Measurements from ENCODE around the gene FAM222B.
"Not testable (repeated sequence)": the region's sequence is repeated elsewhere in the genome, so short reads cannot be mapped to it uniquely, and the experiment has no call there.

The FAM222B gene

DNA sequence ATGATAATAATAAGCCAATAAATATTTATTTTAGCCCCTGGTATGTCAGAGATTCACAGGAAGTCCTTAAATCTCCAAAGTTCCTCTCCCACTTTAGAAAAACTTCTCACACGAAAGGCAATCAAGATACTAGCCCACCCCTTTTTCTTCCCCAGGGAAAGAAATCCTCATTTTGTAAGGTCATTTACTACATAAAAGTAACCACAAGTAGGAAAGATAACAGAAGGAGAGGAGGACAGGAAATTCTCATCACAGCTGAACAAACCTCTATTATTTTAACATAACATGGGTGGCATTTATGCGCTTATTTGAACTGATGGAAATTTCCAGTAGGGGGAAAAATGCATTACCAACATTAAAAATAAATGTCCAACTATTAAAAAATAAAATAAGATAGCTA is 3.4 kb downstream of the FAM222B start:
- no peak for DNase-seq

DNA sequence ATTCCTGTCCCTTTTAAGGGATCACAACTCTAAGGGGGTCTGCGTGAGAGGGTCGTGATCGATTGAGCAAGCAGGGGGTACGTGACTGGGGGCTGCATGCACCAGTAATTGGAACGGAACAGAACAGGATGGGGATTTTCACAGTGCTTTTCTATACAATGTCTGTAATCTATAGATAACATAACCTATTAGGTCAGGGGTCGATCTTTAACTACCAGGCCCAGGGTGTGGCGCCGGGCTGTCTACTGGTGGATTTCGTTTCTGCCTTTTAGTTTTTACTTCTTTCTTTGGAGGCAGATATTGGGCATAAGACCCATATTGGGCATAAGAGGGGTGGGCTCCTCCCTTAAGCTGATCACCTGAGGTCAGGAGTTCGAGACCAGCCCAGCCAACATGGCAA is 6.0 kb downstream of the FAM222B start:
- DNase-seq, result not testable (repeated sequence)

DNA sequence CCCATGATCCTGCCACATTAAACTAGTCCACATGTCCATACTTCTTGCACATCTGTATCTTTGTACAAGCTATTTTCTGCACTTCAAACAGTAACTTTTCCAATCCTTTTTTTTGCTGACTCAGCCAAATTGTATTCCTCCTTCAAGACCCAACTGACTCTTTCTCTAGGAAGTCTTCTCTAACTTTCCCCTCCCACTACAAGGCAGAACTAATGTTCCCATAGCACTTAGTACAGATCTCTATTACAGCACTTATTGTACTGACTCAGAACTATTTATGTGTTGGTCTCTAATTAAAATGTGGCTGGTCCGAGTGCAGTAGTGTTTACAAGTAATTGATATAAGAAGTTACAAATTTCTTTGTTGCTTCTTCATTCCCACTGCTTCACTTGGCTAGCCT is 8.2 kb downstream of the FAM222B start:
- DNase-seq, result no peak

DNA sequence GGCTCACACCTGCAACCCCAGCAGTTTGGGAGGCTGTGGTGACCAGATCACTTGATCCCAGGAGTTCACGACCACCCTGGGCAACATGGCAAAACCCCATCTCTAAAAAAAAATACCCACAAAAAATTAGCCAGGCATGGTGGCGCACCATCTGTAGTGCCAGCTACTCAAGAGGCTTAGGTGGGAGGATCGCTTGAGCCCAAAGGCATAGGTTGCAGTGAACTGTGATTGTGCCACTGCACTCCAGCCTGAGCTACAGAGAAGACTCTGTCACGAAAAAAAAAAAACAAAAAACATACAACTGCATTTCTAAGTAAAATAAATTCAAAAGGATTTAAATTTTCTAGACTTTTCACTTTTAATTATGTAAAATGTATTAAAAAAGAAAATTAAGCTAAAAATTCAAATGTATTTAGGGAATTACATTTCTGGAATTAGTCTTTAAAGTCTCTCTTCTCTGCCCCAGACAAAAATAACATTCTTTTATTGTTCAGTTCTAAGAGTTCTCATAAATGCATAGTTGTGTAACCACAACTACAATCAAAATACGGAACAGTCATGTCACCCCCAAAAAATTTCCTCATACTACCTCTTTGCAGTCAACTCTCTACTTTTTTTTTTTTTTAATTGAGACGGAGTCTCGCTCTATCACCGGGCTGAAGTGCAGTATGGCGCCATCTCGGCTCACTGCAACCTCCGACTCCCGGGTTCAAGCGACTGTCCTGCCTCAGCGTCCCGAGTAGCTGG is 14.1 kb downstream of the FAM222B start:
- no peak for DNase-seq

DNA sequence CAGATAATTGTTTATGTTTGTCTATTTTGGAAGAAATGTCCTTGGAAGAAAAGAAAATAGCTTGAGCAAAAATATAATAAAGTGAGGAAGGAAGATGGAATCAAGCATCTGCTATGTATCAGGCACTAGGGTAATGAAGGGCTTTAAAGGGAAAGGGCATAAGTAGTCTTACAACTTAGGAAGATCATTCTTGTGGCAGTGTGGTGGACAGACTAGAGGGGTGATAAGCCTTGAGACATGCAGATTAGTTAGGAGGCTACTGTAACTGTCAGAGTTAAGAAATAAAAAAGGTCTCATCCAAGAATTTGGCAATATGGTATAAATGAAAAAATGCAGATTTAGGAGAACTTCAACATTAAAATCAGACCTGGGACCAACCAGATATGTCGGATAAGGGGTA is 14.9 kb downstream of the FAM222B start:
- DNase-seq, result no peak

DNA sequence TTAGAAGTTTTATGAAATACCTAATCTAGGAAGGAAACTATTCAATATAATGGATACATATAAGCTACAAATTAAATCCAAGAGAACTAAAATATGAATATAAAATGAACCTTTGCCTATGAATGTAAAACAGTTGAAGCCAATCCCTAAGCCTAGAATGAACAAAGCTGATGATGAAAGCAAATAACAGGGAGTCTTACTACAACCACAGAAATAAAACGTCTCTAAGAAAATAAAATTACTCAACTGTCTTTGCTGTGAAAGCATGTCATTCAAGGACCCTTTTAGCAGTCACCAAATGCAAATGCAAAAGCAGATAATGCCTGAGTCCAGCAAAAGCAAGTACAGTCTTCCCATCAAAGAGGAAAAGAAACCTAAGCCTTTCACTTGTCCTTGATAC is 23.0 kb downstream of the FAM222B start:
- DNase-seq, result no peak

DNA sequence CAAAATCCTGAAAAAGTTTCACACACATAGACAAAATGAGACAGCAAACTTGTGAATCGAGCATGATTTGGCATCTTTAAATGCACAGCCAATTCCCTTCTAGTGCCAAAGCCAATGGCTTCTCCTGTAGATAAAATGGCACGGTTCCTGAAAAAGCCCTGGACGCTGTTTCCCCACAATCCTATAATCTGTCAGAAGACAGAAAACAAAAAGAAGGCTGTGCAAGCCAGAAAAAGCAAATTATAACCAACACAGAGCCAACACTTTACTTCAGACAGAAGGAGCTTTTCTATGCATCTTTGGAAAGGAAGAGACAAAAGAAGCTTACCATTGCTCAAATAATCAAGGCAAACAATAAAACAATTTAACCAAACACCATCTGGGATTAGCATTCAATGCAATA is 23.8 kb downstream of the FAM222B start:
- no peak for DNase-seq

DNA sequence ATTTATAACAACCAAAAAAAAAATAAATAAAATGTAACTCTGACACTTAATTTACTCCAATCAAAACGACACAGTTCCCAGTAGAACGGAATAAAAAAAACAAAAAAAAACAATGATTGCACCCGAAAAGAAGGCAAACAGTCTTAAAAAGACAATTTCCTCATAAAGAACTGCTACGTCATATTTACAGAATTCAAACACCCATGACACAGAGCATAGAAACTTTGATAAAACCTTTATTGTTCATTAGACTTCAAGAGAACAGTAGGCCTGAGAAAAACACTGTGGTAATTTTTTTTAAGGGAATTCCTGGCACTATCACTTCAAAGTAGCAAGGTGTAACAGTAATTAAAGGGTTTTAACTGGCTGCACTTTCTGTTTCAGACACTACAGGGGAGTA is 26.1 kb downstream of the FAM222B start:
- DNase-seq, result no peak

DNA sequence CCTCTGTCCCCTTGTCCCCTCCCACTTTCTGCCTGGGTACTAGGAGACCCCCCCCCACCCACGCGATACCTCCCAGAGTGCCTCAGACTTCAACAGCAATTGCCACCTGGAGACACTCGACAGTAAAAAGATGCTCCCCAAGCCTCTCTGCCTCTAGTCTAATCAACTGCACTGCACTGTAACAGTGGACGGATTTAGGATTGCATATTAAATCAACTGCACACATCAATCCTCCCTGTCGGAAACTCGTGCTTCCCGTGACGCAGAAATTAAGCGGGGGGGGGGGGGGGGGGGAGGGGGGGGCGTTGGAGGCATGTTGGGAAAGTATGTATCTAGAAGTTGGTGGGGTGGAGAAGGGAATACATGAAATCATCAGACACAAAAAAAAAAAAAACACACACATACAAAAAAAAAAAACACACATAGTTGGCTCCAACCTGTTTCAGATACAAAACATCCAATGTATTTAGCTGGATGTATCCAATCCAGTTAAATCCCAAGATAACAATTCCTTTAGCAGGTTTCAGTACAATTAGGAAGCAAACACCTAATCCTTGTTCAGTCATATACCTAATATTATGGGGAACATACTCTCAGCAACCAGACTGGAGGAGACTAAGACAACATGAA is 29.7 kb downstream of the FAM222B start:
- peak; percentile 70 for DNase-seq

DNA sequence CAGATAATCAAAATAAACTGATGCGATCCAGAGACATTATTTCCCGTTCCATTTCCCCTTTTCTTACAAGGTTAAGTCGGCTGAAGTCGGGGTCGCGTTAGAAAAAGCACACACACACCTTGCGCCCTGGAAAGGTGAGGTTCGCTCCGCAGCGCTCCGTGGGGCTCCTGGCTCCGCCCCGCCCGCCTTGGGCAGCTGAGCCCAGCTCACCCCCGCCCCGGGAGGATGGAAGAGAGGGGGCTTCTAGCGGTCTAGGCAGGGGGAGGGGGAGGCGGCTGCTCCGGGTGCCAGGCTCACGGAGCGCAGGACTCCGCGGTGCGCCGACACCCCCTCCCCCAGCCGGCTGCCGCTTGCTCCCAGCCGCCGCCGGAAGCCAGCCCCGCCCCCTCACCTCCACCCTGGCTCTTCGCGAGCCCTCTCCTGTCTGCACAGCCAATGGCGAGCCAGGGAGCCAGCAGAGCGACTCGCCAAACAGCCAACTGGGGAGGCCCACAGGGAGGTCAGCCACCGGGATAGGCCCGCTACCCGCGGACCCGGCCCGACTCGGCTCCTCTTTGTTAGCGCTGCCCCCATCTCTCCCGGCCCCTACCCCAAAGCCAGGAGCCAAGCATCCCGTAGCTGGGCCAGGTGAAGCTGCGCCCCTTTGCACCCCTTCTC is 30.4 kb downstream of the FAM222B start:
- peak; percentile 96 for DNase-seq

DNA sequence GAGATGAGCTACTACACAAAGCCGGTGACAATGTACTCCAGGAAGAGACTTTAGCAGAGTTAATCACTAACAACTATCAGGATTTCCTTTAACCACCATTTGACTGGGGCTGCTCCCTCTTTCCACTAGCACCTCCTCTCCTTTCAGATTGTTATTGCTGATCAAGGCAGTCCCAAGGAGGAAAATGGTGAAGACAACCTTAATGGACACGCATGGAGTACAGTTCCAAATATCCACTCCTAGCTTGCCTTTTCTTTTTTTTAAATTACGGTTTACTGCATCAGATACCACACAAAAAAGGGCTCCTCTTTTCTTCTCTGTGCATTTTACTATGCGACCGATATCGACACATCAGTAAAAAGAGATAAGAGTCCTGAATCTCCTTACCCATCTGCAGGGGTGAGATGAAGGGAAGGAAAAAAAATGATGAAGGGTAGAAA is 30.9 kb downstream of the FAM222B start:
- DNase-seq, result peak; percentile 28

DNA sequence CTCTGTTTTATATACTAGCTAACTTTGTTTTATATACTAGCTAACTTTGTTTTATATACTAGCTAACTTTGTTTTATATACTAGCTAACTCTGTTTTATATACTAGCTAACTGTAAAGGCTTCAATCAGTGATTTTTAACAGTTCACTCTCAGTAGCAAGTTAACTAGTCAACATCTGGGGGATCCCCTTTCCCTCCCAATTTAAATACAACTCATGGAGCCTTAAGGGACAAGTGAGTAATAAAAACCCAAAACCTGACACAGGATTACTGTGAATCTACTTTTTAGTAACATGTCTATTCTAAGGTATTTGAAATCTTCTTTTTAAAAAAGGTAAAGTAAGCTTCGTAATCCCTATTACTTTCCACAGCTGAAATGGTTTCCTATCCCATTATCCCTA is 32.2 kb downstream of the FAM222B start:
- DNase-seq, result no peak

DNA sequence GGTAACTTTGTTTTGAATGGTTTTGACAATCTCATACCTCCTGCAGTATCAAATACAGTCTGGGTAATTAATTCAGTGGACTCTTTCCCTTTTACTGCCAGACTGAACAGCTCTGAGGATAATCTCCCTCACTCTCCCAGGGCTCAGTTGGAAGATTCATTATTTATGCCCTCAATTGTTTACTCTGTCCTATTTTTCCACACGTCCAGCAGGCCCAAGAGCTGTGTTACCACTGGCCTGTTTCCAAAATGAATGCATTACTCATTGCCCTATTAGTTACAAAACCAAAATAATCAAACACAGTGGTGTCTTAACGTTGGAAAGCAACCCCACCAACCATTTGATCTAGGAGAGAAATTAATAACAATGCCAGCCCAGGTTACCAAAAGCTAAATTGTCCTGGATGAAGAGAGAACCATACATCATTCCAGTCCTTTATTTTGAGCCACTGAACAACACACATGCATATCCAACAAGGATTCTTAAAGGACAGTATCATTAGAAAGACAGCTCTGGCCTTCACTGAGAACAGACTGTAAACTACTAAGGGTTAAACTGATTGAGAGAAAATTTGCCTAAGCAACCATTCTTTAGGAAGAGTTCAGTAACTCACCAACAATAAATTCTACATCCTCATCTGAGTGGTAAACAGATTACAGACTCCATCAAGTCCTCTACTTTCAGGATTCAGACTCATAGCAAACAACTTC is 34.5 kb downstream of the FAM222B start:
- no peak for DNase-seq

DNA sequence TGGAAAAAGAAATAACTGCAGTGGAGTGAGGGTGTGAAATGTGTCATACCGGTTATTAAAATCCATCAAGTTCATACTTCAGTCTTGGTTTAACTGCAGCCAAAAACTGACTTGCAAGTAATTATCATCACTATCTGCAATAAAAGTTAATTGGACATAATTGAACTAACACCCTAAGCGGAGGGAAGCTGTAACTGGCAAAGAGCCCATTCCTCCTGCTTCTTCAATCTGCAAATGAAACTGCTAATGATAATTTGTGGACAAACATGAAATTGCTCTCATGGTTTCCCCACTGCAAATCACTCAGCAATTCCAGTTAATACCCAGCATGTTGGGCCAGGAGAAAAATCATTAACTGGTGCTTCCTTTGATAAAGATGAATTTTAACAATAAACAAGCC is 46.5 kb downstream of the FAM222B start:
- no peak for DNase-seq

DNA sequence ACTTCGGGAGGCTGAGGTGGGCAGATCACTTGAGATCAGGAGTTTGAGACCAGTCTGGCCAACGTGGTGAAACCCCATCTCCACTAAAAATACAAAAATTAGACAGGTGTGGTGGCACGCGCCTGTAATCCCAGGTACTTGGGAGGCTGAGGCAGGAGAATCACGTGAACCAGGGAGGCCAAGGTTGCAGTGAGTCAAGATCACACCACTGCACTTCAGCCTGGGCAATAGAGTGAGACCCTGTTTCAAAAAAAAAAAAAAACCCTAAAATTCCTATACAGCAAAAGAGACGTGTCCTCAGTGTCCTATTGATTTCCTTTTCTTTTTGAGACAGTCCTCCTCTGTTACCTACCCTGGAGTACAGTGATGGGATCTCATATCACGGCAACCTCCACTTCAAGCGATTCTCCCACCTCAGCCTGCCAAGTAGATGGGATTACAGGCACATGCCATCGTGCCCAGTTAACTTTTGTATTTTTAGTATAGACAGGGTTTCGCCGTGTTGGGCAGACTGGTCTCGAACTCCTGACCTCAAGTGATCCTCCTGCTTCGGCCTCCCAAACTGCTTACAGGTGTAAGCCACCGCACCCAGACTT is 47.6 kb downstream of the FAM222B start:
- DNase-seq, result not testable (repeated sequence)

DNA sequence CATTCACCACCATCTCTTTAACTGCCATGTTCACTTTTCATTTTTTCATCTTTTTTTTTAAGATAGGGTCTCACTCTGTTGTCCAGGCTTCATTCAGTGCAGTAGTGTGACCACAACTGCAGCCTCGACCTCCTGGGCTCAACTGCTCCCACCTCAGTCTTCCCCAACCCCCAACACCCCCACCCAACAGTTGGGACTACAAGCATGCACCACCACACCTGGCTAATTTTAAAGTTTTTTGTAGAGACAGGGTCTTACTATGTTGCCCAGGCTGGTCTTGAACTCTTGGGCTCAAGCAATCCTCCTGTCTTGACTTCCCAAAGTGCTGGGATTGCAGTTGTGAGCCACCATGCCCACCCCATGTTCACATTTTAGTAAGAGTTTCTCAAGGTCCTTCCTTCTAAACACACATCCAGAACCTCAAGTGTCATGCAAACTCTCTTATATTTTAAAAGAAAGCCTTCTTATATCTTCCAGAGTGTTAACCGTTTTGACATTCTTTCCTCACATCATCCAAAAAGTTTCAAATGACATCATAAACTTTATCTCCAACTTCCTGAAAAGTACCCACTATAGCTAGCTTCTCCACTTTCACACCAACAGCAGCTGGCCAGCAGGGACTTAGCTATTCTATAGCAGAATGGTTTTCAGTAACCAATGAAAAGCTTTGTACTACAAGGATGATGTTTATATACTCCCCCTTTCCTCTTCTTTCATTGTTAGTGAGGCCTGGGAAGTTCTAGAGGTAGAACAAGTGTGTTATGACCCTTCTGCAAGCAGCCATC is 49.5 kb downstream of the FAM222B start:
- DNase-seq, result no peak

DNA sequence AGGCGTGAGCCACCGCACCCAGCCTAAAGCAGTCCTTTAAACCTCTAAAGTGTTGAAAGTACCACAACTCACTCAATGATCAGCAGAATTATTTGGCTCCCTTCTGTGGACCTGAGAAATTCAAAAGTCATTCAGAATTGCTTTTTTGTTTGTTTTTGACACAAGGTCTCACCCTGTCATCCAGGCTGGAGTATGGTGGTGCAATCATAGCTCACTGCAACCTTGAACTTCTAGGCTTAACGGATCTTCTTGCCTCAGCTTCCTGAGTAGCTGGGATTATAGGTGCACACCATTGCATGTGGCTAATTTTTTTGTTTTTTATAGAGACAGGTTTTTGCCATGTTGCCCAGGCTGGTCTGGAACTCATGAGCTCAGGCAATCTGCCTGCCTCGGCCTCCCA is 54.5 kb downstream of the FAM222B start:
- DNase-seq, result no peak

DNA sequence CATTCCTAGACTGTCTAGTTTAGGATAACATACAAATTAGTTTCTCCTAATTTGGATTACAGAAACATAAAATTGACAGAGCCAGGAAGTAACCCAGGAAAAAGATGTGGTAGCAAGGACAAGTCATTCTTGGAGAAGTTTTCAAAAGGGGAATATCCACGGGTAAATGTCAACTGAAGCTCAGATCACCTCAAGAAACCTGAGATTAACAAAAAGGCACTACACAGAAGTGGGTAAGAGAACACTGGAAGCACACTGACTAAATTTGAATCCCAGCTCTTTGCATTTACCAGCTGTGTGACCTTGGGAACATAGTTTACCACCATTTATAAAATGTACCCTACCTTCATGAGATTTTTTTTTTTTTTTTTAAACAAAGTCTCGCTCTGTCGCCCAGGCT is 59.4 kb downstream of the FAM222B start:
- no peak for DNase-seq

DNA sequence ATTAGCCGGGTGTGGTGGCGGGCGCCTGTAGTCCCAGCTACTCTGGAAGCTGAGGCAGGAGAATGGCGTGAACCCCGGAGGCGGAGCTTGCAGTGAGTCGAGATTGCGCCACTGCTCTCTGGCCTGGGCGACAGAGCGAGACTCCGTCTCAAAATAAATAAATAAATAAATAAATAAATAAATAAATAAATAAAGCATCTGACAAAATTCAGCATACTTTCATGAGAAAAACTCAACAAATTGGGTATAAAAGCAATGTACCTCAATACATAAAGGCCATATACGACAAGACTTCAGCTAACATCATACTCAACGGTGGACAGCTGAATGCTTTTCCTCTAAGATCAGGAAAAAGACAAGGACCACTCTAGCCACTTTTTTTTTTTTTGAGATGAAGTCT is 63.0 kb downstream of the FAM222B start:
- not testable (repeated sequence) for DNase-seq

DNA sequence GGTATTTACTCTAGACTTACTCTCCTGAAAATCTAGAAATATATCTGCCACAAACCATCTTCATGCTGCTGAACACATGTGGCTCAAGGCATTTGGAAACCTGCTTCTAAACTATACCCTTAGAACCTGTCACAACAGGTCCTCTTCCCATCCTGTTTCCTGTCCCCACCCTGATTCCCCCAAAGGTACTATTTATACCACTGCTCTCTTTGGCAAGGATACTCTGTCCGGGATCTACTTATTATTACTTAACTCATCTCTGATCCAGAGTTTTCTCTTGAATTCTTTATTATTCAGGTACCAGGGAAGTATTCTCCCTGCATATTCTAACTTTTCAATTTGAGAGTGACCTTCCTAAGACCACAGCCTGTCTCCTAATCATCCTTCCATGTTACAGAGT is 65.4 kb downstream of the FAM222B start:
- no peak for DNase-seq

DNA sequence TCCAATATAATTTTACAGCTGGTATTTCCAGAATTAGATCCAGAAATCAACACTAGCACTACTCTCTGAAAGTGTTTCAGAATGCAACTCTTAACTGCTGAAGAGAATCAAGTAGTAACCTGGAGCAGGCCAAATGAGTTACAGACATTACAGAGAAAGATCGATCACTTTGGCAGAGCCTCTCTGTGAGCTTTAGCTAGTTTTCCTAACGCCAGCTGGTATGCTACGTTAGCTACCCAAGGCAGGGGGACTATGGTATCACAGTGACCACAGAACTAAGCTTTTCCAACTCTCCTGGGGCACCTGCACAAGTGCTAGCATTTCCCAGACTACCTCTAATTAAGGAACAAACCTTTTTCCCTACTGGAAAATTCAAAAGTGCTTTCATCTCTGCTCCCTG is 68.4 kb downstream of the FAM222B start:
- no peak for DNase-seq

DNA sequence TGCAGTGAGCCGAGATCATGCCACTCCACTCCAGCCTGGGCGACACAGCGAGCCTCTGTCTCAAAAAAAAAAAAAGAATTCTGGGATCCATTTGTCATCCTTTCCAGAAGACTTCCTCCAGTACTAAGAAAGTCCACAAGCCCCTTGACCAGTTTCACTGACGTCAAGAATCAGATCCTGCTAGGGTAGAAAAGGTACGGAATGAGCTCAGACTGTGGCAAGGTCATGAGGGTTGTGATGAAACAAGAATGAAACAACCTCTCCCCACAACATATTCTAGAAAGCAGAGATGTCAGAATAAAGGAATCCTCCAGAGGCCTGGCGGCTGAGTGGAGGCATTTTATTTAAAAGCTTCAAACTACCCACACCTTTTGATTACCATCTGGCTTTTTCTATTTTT is 68.9 kb downstream of the FAM222B start:
- DNase-seq, result no peak

Measured in CD4-positive, alpha-beta T cell treated with Interleukin-17A for 1 hour (primary cell).